Tibial artery (tissue), 4 donors: Measurements from ENCODE around the gene ITSN1.

ENCODE experiments used
- DNase-seq, 2 donors: peaks; one replicate each; pipeline ENCODE4 v3.0.0-alpha.2; 2019
- H3K27ac ChIP-seq, 2 donors: fragments of 200-600 bp; sonication (generic) in 1 of 2; 1 replicate in 1 of 2; 2 replicates in 1 of 2; pipeline ENCODE4 v1.5.1; 2018 to 2019; ENCODE audit warnings: mild to moderate bottlenecking in 1 of 2
- H3K27me3 ChIP-seq, 2 donors: fragments of 200-600 bp; sonication (generic) in 1 of 2; one replicate each; pipeline versions ENCODE4 v1.5.1 to v1.6.0; 2016 to 2019
- H3K36me3 ChIP-seq, 3 donors: fragments of 200-600 bp; sonication (generic) in 2 of 3; one replicate each; pipeline ENCODE4 v1.5.1; 2016 to 2019; ENCODE audit warnings: mild to moderate bottlenecking in 2 of 3
- H3K4me1 ChIP-seq, 4 donors: fragments of 200-600 bp; sonication (generic) in 2 of 4; 1 replicate in 3 of 4; 2 replicates in 1 of 4; pipeline ENCODE4 v1.5.1; 2016 to 2019
- H3K4me3 ChIP-seq, 2 donors: fragments of 200-600 bp; sonication (generic) in 1 of 2; 1 replicate in 1 of 2; 2 replicates in 1 of 2; pipeline ENCODE4 v1.5.1; 2018 to 2019; ENCODE audit warnings: mild to moderate bottlenecking in 2 of 2
- H3K9me3 ChIP-seq, 3 donors: fragments of 200-600 bp; sonication (generic) in 1 of 3; one replicate each; pipeline ENCODE4 v1.5.1; 2016 to 2019
- CTCF ChIP-seq, 2 experiments: fragments of 200-600 bp in 1 of 2; fragments of 450-650 bp in 1 of 2; IDR thresholded peaks; one replicate each; pipeline ENCODE4 v1.5.1; 2017 to 2019; ENCODE audit warnings: antibody characterized with exemption in 2 of 2, mild to moderate bottlenecking in 1 of 2, moderate library complexity in 1 of 2
- intact Hi-C: fragments of 100-400 bp; cut with DNase I; formaldehyde crosslinking; loops from one replicate; pipeline ENCODE4 v1.15.0; 2023; ENCODE audit warnings: low total_unique reads

The ITSN1 gene

GRCh38 chr21:33824156-33824941 is 182.0 kb downstream of the ITSN1 start:
- Histone ChIP-seq H3K4me1 (peaks cover 0 to 55% (median 47%) of the 10 kb centered on the region in 4 donors), H3K27me3 (no peaks in the 10 kb centered on the region), H3K9me3 (no peaks in the 10 kb centered on the region), H3K36me3 (peaks cover 0 to 3% (median 0%) of the 10 kb centered on the region in 3 donors), H3K27ac (peak overlapping the region; percentile 65 to 68), H3K4me3 (no peak overlapping the region)
- intact Hi-C loops: no loop called here
- DNase-seq: peak in 1 of 2 donors; percentile 61
- no peak for TF ChIP-seq CTCF (IDR thresholded peaks at IDR 0.05)

GRCh38 chr21:33825419-33825818 is 183.1 kb downstream of the ITSN1 start:
- Histone ChIP-seq H3K4me1 (peaks cover 0 to 61% (median 49%) of the 10 kb centered on the region in 4 donors), H3K4me3 (no peak overlapping the region), H3K36me3 (peaks cover 0 to 7% (median 0%) of the 10 kb centered on the region in 3 donors), H3K27me3 (no peaks in the 10 kb centered on the region), H3K9me3 (no peaks in the 10 kb centered on the region), H3K27ac (peak overlapping the region; percentile 65 to 68)
- TF ChIP-seq CTCF (IDR thresholded peaks at IDR 0.05): no peak
- intact Hi-C loops: no loop called here
- DNase-seq: no peak

- no peak overlapping the region for H3K4me3 ChIP-seq
- H3K4me1 ChIP-seq: peaks cover 0 to 61% (median 49%) of the 10 kb centered on the region in 4 donors
- no peaks in the 10 kb centered on the region for H3K27me3 ChIP-seq
- no peaks in the 10 kb centered on the region for H3K9me3 ChIP-seq
- peak overlapping the region; percentile 65 to 68 for H3K27ac ChIP-seq
- H3K36me3 ChIP-seq: peaks cover 0 to 9% (median 1%) of the 10 kb centered on the region in 3 donors
- no peak for DNase-seq
- intact Hi-C loops: no loop called here
- no peak for TF ChIP-seq CTCF (IDR thresholded peaks at IDR 0.05)
Observed at GRCh38 chr21:33825915-33826314, 183.6 kb downstream of the ITSN1 start.

GRCh38 chr21:33828083-33828482 is 185.8 kb downstream of the ITSN1 start:
- peaks cover 0 to 20% (median 18%) of the 10 kb centered on the region in 3 donors for H3K36me3 ChIP-seq
- H3K4me1 ChIP-seq: peaks cover 0 to 61% (median 49%) of the 10 kb centered on the region in 4 donors
- no peak for DNase-seq
- TF ChIP-seq CTCF (IDR thresholded peaks at IDR 0.05): no peak
- H3K27me3 ChIP-seq: no peaks in the 10 kb centered on the region
- intact Hi-C loops: no loop called here
- H3K9me3 ChIP-seq: no peaks in the 10 kb centered on the region
- no peak overlapping the region for H3K4me3 ChIP-seq
- H3K27ac ChIP-seq: peak overlapping the region; percentile 65 to 68

- H3K27ac ChIP-seq: peak overlapping the region; percentile 65 to 68
- no peaks in the 10 kb centered on the region for H3K27me3 ChIP-seq
- TF ChIP-seq CTCF (IDR thresholded peaks at IDR 0.05): no peak
- peaks cover 0 to 61% (median 49%) of the 10 kb centered on the region in 4 donors for H3K4me1 ChIP-seq
- no peak overlapping the region for H3K4me3 ChIP-seq
- DNase-seq: no peak
- peaks cover 0 to 24% (median 18%) of the 10 kb centered on the region in 3 donors for H3K36me3 ChIP-seq
- intact Hi-C loops: no loop called here
- H3K9me3 ChIP-seq: no peaks in the 10 kb centered on the region
Observed at GRCh38 chr21:33828577-33828976, 186.3 kb downstream of the ITSN1 start.
